Psoas muscle (tissue), 8 donors: ENCODE data around the gene THUMPD2. TPM values are rescaled to one million over a fixed set of nuclear protein-coding genes. Genes with fewer than 3 reads are reported as not detected.

ENCODE experiments used
- ATAC-seq, 4 donors: fragments of 200-7000 bp; cut with Tn5 transposase; one replicate each; pipeline ENCODE4 v1.9.1; 2020; ENCODE audit warnings: moderate library complexity in 3 of 4, mild to moderate bottlenecking in 2 of 4
- DNase-seq, 2 donors: peaks; one replicate each; pipeline ENCODE4 v3.0.0-alpha.2; 2020
- H3K27ac ChIP-seq: fragments of 200-600 bp; one replicate; pipeline ENCODE4 v1.8.0; 2022
- H3K27me3 ChIP-seq, 3 donors: fragments of 200-600 bp in 1 of 3; one replicate each; pipeline versions ENCODE4 v1.6.1 to v1.8.0; 2013 to 2022; ENCODE audit warnings: low read length in 2 of 3, mild to moderate bottlenecking in 2 of 3, moderate library complexity in 1 of 3; ENCODE audit not compliant: insufficient read depth in 3 of 3
- H3K36me3 ChIP-seq, 2 donors: fragments of 200-600 bp in 1 of 2; one replicate each; pipeline versions ENCODE4 v1.6.1 to v1.8.0; 2013 to 2022; ENCODE audit warnings: low read depth in 1 of 2, mild to moderate bottlenecking in 1 of 2, moderate library complexity in 1 of 2; ENCODE audit not compliant: insufficient read depth in 1 of 2
- H3K4me1 ChIP-seq: fragments of 200-600 bp; one replicate; pipeline ENCODE4 v1.8.0; 2022
- H3K4me3 ChIP-seq: fragments of 200-600 bp; one replicate; pipeline ENCODE4 v1.8.0; 2022; ENCODE audit warnings: mild to moderate bottlenecking
- H3K9me3 ChIP-seq: fragments of 200-600 bp; one replicate; pipeline ENCODE4 v1.8.0; 2022
- CTCF ChIP-seq: fragments of 200-600 bp; IDR thresholded peaks from one replicate; pipeline ENCODE4 v1.8.0; 2022; ENCODE audit warnings: antibody characterized with exemption
- WGBS, 3 donors: extraction: QIAGEN DNeasy Blood & Tissue Kit; methylation state at CpG; one replicate each; pipeline versions ENCODE4 v1.1.6 to v1.1.7; 2013; 5-methylcytosine and 5-hydroxymethylcytosine counted together
- intact Hi-C, 2 donors: fragments of 100-400 bp; cut with DNase I; formaldehyde crosslinking; loops; one replicate each; pipeline versions ENCODE4 v1.11.0 to v1.14.2; 2022
- polyA plus RNA-seq, 3 donors: library from polyadenylated mRNA; stranded (reverse); fragments of 200-250 nt; gene quantifications; one replicate each; pipeline ENCODE4 v1.2.3, GENCODE V29; 2013
- total RNA-seq, 4 donors: library from RNA; stranded (reverse); fragmentation: NEBNext Ultra II Directional in 2 of 4; extraction: Animal tissue kit (Norgen Biotek cat#: 25700) in 2 of 4; gene quantifications; one replicate each; pipeline versions ENCODE4 v1.2.1 to v1.2.4, GENCODE V29; 2021 to 2023
- donor health status: healthy with polysubstance abuse.
- donor health status: DM: no; HTN: no; CAD: no; lungs with moderate emphysema.
- donor health status: Bipolar disorder and iron deficiency.
- donor health status: healthy.
- donor health status: DM: yes; HTN: yes; CAD: no.
- donor health status: DM: no; HTN: no; CAD: no.
- donor health status: DM: no; HTN: no; CAD: no.
- donor health status: DM: yes; HTN: yes; CAD: no.

THUMPD2 gene
- total and polyA plus RNA-seq, 7 donors: 6.5 to 12.7 (median 7.5) TPM

DNA sequence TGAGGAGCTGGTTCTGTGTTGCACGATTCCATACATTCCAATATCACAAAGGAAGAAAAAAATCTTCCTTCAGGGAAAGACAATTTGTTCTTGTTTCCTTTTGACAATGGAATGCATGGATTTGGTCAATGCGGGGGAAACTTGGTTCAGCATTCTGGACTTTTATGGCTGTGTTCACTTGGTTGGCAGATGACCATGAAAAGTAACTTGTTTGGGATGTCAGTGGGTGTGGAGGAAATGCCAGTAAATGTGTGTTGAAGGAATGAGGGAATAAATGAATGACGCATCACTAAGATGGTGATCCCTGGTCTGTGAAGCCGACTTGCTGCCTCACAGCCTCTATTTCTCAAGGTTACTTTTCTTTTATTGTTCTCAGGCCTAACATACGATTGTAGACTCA lies 53.7 kb downstream of the THUMPD2 start:
- Histone ChIP-seq H3K4me3 (no peak overlapping the region), H3K4me1 (peaks cover 20% of the 10 kb centered on the region), H3K36me3 (no peaks in the 10 kb centered on the region), H3K27me3 (no peaks in the 10 kb centered on the region), H3K27ac (no peak overlapping the region), H3K9me3 (no peaks in the 10 kb centered on the region)
- TF ChIP-seq CTCF: no peak
- intact Hi-C loops: loop anchor here (10.0 kb wide), 2 partner anchors 131 to 211 kb away; no protein-coding TSS in a partner anchor
- 91 to 95% (median 93%) methylated on average over 5 of the region's 5 CpGs for WGBS, 3 donors
- no peak for DNase-seq
- no peak for ATAC-seq

DNA sequence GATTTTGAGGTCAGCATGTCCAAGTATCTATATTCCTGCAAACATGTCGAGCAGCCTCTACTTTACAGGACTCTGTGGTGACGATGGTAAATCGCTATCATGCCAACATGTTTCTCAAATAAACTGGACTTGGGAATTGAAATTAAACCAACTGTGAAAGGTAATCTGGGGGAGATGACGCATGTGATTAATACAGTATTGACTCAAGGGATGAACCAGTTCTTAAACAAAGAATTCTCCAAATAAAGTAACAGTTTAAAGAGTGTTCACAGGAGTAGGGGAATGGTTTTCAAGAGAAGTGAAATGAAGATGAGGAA lies 54.3 kb downstream of the THUMPD2 start:
- TF ChIP-seq CTCF: no peak
- Histone ChIP-seq H3K36me3 (no peaks in the 10 kb centered on the region), H3K27me3 (no peaks in the 10 kb centered on the region), H3K4me1 (peaks cover 23% of the 10 kb centered on the region), H3K9me3 (no peaks in the 10 kb centered on the region), H3K27ac (no peak overlapping the region), H3K4me3 (no peak overlapping the region)
- WGBS, 3 donors: 55 to 82% (median 64%) methylated on average over 4 of the region's 4 CpGs
- DNase-seq (no peak), ATAC-seq (no peak)
- intact Hi-C loops: loop anchor here (10.0 kb wide), 2 partner anchors 130 to 210 kb away; no protein-coding TSS in a partner anchor

GRCh38 chr2:39723946-39724827 lies 54.9 kb downstream of the THUMPD2 start:
- Histone ChIP-seq H3K27ac (peak overlapping the region; percentile 26), H3K4me1 (peaks cover 29% of the 10 kb centered on the region), H3K36me3 (no peaks in the 10 kb centered on the region), H3K9me3 (no peaks in the 10 kb centered on the region), H3K4me3 (no peak overlapping the region), H3K27me3 (no peaks in the 10 kb centered on the region)
- intact Hi-C loops: loop anchor here (2.0 to 10.0 kb wide), 3 partner anchors 129 to 209 kb away; no protein-coding TSS in a partner anchor
- ATAC-seq (peak in 2 of 4 donors; percentile 14 to 15), DNase-seq (no peak)
- 51 to 67% (median 52%) methylated on average over 9 of the region's 9 CpGs for WGBS, 3 donors
- TF ChIP-seq CTCF: no peak

DNA sequence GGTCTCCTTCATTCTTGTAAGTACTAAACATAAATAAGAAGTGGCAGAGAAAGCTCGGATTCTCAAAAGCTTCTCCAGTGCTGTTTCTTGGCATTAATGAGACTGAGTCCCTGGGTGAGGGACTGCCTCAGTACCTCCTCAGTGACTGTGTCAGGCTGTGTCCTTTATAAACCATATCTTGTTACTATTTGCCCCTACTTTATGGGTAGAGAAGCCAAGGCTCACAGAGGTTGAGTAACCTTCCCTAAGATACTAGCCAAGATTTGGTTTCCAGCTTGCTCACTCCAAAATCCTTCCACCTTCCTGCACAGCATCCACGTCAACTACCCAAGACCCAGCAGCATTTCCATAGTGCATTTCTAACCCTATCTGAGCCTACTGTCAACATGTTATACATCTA lies 55.6 kb downstream of the THUMPD2 start:
- ATAC-seq (peak; percentile 62 to 91 (median 74)), DNase-seq (no peak)
- H3K36me3 ChIP-seq: no peaks in the 10 kb centered on the region
- intact Hi-C loops: loop anchor here (2.0 to 10.0 kb wide), 3 partner anchors 129 to 209 kb away; no protein-coding TSS in a partner anchor
- WGBS, 3 donors: 33 to 63% (median 34%) methylated on average over 2 of the region's 2 CpGs
- no peak overlapping the region for H3K4me3 ChIP-seq
- peak overlapping the region; percentile 26 for H3K27ac ChIP-seq
- H3K4me1 ChIP-seq: peaks cover 30% of the 10 kb centered on the region
- no peaks in the 10 kb centered on the region for H3K9me3 ChIP-seq
- no peak for TF ChIP-seq CTCF
- no peaks in the 10 kb centered on the region for H3K27me3 ChIP-seq
